ENCODE results near the gene PDF. TPM values are rescaled to one million over a fixed set of nuclear protein-coding genes. Genes with fewer than 3 reads are reported as not detected.
"Not testable (repeated sequence)": the region's sequence is repeated elsewhere in the genome, so short reads cannot be mapped to it uniquely, and the experiment has no call there.

The PDF gene
- total RNA-seq, 1 donor from 2014 or later: 11.3 TPM

- no peak for ATAC-seq
Observed at GRCh38 chr16:69315486-69316311, 14.7 kb downstream of the PDF start.

DNA sequence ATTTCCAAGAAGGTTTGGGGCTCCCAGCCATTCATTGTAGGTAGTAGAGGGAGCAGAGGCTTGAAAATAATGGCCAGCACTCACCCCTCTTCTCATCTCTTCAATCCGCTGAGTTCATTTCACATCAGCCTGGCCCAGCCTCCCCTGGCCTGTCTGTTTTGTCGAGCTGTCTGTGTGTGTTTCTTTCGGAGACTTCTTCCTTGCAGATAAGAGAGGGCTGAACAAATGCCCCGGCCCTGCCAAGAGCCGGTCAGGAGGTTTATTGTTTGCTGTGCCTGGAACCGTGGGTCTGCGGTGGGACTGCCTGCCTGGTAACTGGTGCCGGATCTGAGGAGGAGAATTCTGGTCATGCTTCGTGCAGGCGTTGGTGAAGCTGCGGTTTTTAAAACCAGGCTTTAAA lies 15.9 kb downstream of the PDF start:
- ATAC-seq: no peak

DNA sequence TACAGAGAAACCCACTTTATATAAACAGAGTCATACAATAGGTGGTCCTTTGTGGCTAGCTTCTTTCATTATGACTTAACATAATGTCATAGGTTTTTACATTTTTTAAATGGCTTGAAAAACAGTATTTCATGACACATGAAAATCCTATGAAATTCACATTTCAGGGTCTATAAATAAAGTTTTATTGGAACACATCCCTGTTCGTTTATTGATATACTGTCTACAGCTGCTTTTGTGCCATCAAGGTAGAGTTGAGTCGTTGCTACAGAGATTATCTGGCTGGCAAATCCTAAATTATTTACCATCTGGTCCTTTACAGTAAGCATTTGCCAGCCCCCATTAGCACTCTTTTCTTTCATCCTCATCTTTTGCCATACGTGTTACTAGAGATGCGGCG lies 16.9 kb downstream of the PDF start:
- no peak for ATAC-seq

DNA sequence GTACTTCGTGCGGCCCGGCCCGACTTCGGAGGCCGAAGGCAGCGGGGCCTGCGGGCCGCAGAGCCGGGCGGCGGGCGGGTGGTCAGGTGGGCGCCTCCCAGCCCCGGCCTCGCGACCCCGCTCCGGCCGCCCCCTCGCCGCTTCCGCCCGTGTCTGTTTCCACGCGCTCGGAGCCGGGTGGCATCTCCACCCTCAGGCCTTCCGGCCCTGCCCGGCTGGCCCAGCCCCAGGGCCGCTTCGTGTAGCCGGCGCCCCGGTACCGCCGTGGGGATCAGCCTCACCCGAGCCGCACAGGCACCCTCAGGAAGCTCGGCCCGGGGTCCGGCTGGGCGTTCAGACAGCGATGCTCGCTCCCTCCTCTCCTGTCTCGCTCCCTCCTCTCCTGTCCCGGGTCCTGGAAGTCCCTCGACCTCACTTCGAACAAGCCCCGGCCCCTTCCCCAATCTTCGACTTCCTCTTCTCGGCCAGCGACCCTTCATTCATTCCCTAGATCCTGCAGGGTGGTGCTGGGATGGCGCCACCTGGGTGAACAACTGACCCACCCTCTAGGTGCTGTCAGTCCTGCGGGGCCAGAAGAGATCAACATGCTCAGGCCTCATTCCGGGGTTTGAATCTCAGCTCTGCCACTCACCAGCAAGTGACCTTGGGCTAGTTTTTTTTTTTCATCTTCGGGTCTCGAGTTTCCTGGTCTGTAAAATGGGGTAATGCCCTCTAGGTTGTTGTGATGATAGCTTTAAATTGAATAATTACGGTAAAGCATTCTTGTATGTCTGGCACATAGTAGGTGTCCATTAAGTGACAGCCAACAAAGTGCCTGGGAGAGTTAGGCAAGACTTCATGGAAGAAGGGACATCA lies 18.6 kb downstream of the PDF start:
- ATAC-seq: peak; percentile 66

DNA sequence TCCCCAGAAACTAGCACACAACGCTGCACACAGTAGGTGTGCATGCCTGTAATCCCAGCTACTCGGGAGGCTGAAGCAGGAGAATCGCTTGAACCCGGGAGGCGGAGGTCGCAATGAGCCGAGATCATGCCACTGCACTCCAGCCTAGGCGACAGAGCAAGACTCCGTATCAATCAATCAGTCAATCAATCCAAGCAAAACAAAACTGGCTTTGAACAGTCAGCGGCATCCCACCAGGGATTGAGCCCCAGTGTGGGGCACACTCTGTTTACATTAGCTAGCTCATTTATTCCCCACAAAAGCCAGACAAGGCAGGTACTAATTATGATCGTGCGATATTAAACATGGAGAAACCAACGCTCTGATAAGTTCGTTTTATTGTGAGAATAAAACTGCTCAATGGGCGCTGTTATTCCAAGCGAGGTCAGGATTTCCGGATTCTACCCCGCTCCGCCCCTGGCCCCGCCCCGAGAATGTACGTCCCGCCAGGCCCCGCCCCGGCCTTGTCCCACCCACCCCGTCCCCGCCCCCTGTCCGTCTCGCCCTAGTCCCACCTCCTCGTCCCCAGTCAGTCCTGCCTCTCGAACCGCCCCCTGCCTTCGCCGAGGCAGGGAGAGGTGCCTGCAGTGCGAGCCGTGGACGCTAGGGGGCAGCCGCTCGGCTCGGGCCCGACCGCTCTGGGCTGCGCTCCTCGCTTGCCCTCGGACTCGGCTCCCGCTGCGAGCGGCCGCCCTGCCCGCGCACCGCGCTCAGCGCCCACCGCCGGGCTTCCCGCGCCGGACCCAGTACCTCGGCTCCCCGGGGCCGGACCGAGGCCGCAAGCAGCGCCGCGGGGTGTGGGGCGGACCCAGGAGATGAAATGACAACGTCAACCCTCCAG lies 19.5 kb downstream of the PDF start, which contains the start of gene VPS4A:
Gene VPS4A (plus strand): TSS at position 698 of the 880 bp plus-strand sequence. CDS start 162 bp downstream, at position 860.
- peak; percentile 99 for ATAC-seq

DNA sequence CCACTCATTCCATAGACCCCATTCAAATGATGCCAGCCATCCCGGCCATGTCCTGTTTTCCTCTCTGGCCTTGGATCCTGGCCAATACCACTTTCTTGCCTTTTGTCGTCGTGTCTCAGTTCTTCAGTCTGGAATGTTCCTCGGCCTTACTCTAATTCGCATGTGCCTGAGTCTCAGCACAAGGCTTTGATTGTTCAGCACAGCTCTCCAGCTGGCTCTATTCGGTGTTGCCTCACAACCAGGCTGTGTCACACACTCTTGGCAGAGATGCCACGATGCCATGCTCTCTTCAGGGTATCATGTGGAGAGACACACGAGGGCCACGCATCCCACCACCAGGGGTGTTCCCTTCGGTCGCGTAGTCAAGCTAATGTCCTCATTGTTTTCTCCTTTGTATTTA lies 21.1 kb downstream of the PDF start:
- no peak for ATAC-seq

- ATAC-seq: no peak
Observed at GRCh38 chr16:69307856-69308255, 22.5 kb downstream of the PDF start.

DNA sequence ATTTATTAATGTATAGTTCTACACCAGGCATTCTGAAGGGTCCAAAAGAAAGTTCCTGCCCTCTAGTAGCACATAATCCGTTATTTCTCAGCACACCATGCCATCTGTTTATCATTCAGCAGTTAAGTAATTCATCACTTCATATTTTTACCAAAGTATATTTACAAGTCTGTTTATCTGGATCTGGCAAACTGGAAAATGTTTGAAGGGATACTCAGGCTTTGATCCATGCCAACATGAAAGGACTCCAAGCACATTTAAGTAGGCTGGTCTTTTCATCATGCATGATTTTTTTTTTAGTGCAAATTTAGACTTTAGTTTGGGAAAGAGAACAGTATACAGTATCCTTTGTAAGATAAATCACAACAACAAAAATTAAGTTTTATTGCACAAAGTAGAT lies 23.3 kb downstream of the PDF start:
- no peak for ATAC-seq

GRCh38 chr16:69306031-69306430 lies 24.4 kb downstream of the PDF start:
- ATAC-seq: no peak

GRCh38 chr16:69302301-69302700 lies 28.1 kb downstream of the PDF start:
- ATAC-seq: no peak

DNA sequence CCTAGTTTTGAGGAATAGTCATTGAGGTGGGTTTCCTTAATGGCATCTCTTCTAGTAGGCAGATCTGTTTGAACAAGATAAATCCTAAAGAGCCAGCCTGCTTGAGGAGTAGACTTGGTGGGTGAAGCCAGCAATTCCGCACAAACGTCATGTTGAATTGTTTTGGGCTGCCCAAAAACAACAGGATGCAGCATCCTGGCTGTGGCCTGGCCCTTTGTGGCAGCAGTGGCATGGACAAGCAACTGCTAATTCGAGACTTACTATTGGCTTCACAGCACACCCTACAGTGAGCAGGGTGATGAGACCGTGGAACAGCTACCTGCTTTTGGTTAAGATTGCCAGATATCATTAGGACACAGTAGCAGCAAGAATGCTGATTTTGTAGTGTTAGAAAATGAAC lies 28.5 kb downstream of the PDF start:
- no peak for ATAC-seq

DNA sequence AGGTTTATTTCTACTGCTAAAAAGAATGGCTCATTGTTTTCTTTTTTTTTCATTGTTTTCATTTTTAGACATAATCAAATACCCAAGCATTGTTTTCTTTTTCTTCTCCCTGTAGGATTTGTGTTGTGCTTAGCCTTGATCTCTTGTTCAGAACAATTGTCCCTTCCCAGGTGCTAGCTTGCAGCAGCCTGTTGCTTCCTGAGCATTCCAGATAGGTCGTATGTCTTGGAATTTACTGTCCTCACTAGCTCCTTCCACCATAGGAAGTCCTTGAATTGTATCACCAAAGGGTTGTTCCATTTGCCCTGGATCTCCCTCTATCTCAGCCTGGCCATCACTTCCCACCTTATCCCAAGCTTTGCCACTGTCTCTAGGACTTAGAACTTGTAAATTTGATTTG lies 29.2 kb downstream of the PDF start:
- no peak for ATAC-seq

DNA sequence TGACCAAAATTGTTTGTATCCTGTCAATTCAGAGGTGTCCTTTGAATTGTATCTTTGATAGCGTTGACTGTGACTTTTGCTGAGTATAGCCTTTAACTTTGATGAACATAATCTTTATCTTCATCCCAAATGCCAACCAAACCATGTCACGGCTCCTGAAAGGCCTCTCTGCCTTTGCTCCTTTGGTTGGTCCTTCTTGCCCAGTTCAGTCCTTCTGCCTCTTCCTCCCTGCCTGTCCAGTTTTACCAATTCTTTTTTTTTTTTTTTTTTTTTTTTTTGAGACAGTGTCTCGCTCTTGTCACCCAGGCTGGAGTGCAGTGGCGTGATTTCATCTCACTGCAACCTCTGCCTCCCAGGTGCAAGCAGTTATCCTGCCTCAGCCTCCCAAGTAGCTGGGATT lies 32.1 kb downstream of the PDF start:
- no peak for ATAC-seq

- not testable (repeated sequence) for ATAC-seq
Observed at GRCh38 chr16:69296771-69297170, 33.6 kb downstream of the PDF start.

DNA sequence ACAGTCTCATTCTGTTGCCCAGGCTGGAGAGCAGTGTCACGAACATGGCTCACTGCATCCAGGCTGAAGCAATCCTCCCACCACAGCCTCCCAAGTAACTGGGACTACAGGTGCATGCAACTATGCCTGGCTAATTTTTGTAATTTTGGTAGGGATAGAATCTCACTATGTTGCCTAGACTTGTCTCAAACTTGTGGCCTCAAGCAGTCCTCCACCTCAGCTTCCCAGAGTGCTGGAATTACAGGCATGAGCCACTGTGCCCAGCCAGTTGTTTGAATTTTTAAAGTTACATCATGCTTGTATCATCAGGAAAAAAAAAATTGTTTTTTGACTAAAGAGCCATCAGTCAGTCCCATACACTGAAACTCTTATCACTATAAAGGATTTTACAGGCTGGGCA lies 36.3 kb downstream of the PDF start:
- peak; percentile 25 for ATAC-seq

- no peak for ATAC-seq
Observed at GRCh38 chr16:69293401-69293800, 37.0 kb downstream of the PDF start.

DNA sequence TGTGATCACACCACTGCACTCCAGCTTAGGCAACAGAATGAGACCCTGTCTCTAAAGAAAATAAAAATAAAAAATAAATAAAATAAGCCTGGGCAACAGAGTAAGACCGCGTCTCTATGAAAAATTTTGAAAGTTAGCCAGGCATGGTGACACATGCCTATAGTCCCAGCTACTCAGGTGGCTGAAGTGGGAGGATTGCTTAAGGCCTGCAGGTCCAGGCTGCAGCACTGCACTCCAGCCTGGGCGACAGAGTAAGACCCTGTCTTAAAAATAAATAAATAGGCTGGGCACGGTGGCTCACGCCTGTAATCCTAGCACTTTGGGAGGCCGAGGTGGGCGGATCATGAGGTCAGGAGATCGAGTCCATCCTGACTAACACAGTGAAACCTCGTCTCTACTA lies 38.7 kb downstream of the PDF start:
- not testable (repeated sequence) for ATAC-seq

GRCh38 chr16:69286941-69287713 lies 43.3 kb downstream of the PDF start:
- ATAC-seq: no peak

GRCh38 chr16:69285240-69285639 lies 45.1 kb downstream of the PDF start:
- ATAC-seq: no peak

GRCh38 chr16:69283851-69284250 lies 46.5 kb downstream of the PDF start:
- no peak for ATAC-seq

- ATAC-seq: no peak
Observed at GRCh38 chr16:69277413-69277812, 53.0 kb downstream of the PDF start.

Measured in esophagus mucosa (tissue), 1 donor.